Thyroid gland (tissue), 4 donors: Measurements from ENCODE around the gene VPS26B. TPM values are rescaled to one million over a fixed set of nuclear protein-coding genes. Genes with fewer than 3 reads are reported as not detected.

ENCODE experiments used
- DNase-seq, 2 donors: peaks; one replicate each; pipeline ENCODE4 v3.0.0-alpha.2; 2019
- H3K27ac ChIP-seq, 3 donors: fragments of 200-600 bp; sonication (generic); 1 replicate in 2 of 3; 2 replicates in 1 of 3; pipeline ENCODE4 v1.5.1; 2016 to 2019; ENCODE audit warnings: mild to moderate bottlenecking in 1 of 3, moderate library complexity in 1 of 3
- H3K27me3 ChIP-seq: fragments of 200-600 bp; sonication (generic); one replicate; pipeline ENCODE4 v1.5.1; 2019
- H3K36me3 ChIP-seq, 2 donors: fragments of 200-600 bp; sonication (generic); one replicate each; pipeline ENCODE4 v1.5.1; 2016 to 2019
- H3K4me1 ChIP-seq, 2 donors: fragments of 200-600 bp; sonication (generic); one replicate each; pipeline ENCODE4 v1.5.1; 2017 to 2019
- H3K4me3 ChIP-seq, 3 donors: fragments of 200-600 bp; sonication (generic); replicated peaks in 1 of 3; 1 replicate in 2 of 3; 2 replicates in 1 of 3; pipeline ENCODE4 v1.5.1; 2016; ENCODE audit warnings: mild to moderate bottlenecking in 1 of 3
- H3K9me3 ChIP-seq: fragments of 200-600 bp; sonication (generic); one replicate; pipeline ENCODE4 v1.5.1; 2017
- POLR2A ChIP-seq, 2 donors: fragments of 450-650 bp; IDR thresholded peaks; one replicate each; pipeline ENCODE4 v1.6.1; 2017; ENCODE audit warnings: antibody characterized with exemption in 2 of 2, mild to moderate bottlenecking in 2 of 2, moderate library complexity in 1 of 2
- WGBS, 2 donors: methylation state at CpG; one replicate each; pipeline ENCODE4 v1.1.5; 2017; 5-methylcytosine and 5-hydroxymethylcytosine counted together
- intact Hi-C: fragments of 100-400 bp; cut with DNase I; formaldehyde crosslinking; loops from one replicate; pipeline ENCODE4 v1.15.1; 2023
- total RNA-seq, 4 donors: library from RNA; depleted of rRNA; stranded (reverse); fragments of >200 nt; gene quantifications; one replicate each; pipeline ENCODE4 v1.2.3, GENCODE V29; 2016
- TF ChIP-seq, protein P1 (sequence below), 6 experiments: fragments of 200-600 bp in 3 of 6; fragments of 450-650 bp in 3 of 6; sonication (generic) in 3 of 6; IDR thresholded peaks; one replicate each; pipeline ENCODE4 v1.5.1; 2016 to 2019; ENCODE audit warnings: antibody characterized with exemption in 6 of 6, mild to moderate bottlenecking in 2 of 6, inconsistent platforms in 1 of 6, moderate library complexity in 1 of 6

VPS26B gene
- total RNA-seq, 4 donors from 2014 or later: 40.8 to 51.3 (median 44.4) TPM

DNA sequence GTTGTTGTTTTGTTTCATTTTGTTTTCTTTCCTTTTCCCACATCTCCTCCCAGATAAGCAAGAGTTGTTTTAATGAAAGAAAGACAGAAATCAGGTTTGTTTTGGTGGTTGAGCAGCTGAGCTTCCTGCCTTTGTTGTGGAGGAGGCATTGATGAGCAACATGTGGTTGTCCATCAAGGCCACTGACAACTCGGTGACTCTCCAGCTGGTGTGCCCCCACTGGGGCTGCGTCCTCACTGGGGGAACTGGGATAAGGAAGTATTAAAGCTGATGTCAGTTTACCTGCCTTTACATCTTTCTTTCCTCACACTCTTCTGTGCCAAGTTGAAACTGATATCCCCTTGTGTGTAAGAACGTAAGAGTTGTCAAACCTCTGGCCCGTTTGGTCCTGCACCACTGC lies 5.9 kb downstream of the VPS26B start:
- peaks cover 17 to 23% of the 10 kb centered on the region in 2 donors for H3K4me1 ChIP-seq
- H3K4me3 ChIP-seq: no peak overlapping the region
- TF ChIP-seq, protein P1, sequence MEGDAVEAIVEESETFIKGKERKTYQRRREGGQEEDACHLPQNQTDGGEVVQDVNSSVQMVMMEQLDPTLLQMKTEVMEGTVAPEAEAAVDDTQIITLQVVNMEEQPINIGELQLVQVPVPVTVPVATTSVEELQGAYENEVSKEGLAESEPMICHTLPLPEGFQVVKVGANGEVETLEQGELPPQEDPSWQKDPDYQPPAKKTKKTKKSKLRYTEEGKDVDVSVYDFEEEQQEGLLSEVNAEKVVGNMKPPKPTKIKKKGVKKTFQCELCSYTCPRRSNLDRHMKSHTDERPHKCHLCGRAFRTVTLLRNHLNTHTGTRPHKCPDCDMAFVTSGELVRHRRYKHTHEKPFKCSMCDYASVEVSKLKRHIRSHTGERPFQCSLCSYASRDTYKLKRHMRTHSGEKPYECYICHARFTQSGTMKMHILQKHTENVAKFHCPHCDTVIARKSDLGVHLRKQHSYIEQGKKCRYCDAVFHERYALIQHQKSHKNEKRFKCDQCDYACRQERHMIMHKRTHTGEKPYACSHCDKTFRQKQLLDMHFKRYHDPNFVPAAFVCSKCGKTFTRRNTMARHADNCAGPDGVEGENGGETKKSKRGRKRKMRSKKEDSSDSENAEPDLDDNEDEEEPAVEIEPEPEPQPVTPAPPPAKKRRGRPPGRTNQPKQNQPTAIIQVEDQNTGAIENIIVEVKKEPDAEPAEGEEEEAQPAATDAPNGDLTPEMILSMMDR (IDR thresholded peaks at IDR 0.05): no peak
- no peak for TF ChIP-seq POLR2A (IDR thresholded peaks at IDR 0.05)
- no peak for DNase-seq
- 61 to 66% methylated on average over 4 of the region's 4 CpGs for WGBS, 2 donors
- H3K27ac ChIP-seq: no peak overlapping the region
- H3K36me3 ChIP-seq: no peaks in the 10 kb centered on the region
- intact Hi-C loops: no loop called here
- no peaks in the 10 kb centered on the region for H3K9me3 ChIP-seq
- H3K27me3 ChIP-seq: no peaks in the 10 kb centered on the region

DNA sequence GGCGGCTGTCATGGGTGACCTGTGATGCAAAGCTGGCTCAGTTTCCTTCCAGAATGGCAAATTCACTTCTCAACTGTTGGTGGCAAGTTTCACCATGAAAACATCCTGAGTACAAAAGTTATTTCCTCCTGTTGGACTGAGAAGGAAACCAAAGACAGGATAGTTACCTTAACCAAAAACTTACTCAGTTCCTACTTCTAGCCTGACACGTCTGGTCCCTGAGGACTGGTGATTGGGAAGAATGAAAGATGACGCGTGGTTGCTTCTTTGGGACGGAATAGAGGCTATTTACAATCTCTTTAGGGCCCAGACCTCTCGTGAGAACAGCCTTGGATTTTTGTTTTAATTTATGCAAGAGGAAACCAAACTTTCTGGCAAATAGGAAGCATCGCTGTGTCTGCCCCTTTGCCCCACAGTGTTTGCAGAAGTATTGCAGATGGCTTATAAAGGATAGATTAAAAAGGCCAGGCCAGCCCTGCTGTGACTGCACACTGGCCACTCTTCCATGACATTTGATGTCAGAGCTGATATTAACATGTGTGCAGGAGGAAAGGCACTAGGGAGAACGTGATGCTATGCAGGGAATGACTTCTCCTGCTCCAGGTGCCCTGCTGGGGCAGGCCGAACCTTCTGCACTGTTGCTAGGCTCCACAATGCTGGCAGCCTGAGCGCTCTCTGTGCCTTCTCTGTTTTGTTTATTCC lies 7.6 kb downstream of the VPS26B start:
- peaks cover 7 to 8% of the 10 kb centered on the region in 2 donors for H3K4me1 ChIP-seq
- no peak overlapping the region for H3K4me3 ChIP-seq
- TF ChIP-seq, protein P1 (IDR thresholded peaks at IDR 0.05): no peak
- no peak for TF ChIP-seq POLR2A (IDR thresholded peaks at IDR 0.05)
- H3K9me3 ChIP-seq: no peaks in the 10 kb centered on the region
- H3K27me3 ChIP-seq: no peaks in the 10 kb centered on the region
- no peaks in the 10 kb centered on the region for H3K36me3 ChIP-seq
- intact Hi-C loops: no loop called here
- H3K27ac ChIP-seq: no peak overlapping the region
- DNase-seq: no peak
- 68 to 72% methylated on average over 10 of the region's 10 CpGs for WGBS, 2 donors

DNA sequence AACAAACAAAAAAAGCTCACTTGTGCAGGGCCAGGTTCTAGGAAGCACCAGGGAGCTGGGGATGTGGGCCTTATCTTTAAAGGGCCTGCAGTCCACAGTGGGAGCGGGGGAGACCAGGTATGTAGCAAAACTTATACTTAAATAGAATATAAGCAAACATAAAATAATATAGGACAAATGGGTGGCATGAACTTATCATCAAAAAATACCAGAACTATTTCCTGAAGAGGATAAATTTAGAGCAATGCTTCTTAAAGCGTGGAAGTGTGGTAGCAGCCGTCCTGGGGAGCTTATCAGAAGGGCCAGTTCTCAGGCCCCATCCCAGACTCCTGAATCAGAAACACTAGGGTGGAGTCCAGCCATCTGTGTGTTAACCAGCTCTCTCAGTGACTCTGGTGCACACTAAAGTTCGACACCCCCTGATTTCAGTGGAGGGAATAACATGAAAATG lies 9.3 kb downstream of the VPS26B start:
- no peak for DNase-seq
- peaks cover 3 to 8% of the 10 kb centered on the region in 2 donors for H3K4me1 ChIP-seq
- intact Hi-C loops: no loop called here
- no peaks in the 10 kb centered on the region for H3K9me3 ChIP-seq
- WGBS, 2 donors: 87 to 95% methylated on average over 4 of the region's 4 CpGs
- no peak overlapping the region for H3K4me3 ChIP-seq
- no peaks in the 10 kb centered on the region for H3K27me3 ChIP-seq
- H3K27ac ChIP-seq: no peak overlapping the region
- no peaks in the 10 kb centered on the region for H3K36me3 ChIP-seq
- no peak for TF ChIP-seq POLR2A (IDR thresholded peaks at IDR 0.05)
- TF ChIP-seq, protein P1 (IDR thresholded peaks at IDR 0.05): no peak

DNA sequence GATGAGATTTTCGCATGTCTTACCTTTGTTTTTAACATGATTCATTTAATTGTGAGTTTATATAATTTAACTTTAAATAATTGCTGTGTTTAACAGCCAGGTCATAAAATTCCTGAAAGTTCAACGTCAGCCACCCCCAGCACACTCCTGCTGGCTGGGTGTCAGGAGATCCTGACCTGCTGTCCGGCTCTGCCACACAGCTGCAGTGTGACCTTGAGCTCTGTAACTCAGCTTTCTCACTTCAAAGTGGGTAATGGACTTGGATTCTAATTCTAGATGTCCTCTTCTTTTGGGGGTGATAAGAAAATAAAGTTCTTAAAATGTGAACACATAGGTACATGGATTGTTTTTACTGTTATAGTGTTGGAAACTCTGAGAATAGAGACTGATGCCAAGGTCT lies 10.9 kb downstream of the VPS26B start:
- no peak for TF ChIP-seq POLR2A (IDR thresholded peaks at IDR 0.05)
- TF ChIP-seq, protein P1 (IDR thresholded peaks at IDR 0.05): no peak
- DNase-seq: no peak
- Histone ChIP-seq H3K9me3 (no peaks in the 10 kb centered on the region), H3K4me1 (peaks cover 0 to 7% of the 10 kb centered on the region in 2 donors), H3K27me3 (no peaks in the 10 kb centered on the region), H3K27ac (no peak overlapping the region), H3K4me3 (no peak overlapping the region), H3K36me3 (peaks cover 5 to 7% of the 10 kb centered on the region in 2 donors)
- 88 to 89% methylated on average over 3 of the region's 3 CpGs for WGBS, 2 donors
- intact Hi-C loops: no loop called here

DNA sequence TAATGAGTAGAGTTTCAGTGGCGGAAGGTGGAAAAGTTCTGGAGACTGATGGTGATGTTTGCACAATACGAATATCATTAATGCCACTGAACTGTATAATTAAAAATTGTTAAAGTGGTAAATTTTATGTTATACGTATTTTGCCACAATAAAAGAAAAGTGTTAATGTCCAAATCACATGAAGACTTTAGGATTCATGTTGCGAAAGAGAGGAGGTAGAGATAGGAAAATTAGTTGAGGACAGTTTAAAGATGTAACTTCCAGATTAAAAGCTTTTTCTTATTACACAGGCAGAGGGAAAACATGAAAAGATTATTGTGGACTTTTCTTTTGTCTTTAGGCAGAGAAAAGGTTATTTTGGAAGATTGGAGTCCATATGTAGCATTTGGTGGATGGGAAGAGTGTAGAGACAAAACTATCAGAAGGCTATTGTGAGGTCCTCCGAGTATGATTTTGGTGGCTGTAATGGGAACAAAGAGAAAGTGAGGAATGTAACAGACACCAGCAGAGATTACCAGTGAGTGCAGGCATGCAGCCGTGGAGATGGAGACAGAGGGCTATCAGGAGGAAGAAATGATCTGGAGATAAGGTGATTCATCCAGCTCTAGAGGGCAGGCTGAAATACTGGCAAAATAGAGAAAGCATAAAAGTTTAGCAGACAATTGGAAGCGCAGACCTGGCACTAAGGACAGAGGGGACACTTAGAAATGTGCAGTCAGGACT lies 12.5 kb downstream of the VPS26B start:
- DNase-seq: no peak
- Histone ChIP-seq H3K36me3 (peaks cover 5 to 14% of the 10 kb centered on the region in 2 donors), H3K4me1 (no peaks in the 10 kb centered on the region), H3K4me3 (no peak overlapping the region), H3K9me3 (no peaks in the 10 kb centered on the region), H3K27ac (no peak overlapping the region), H3K27me3 (no peaks in the 10 kb centered on the region)
- intact Hi-C loops: no loop called here
- 87 to 88% methylated on average over 7 of the region's 7 CpGs for WGBS, 2 donors
- TF ChIP-seq, protein P1 (IDR thresholded peaks at IDR 0.05): no peak
- TF ChIP-seq POLR2A (IDR thresholded peaks at IDR 0.05): no peak
